Left renal pelvis (tissue), 4 donors: ENCODE measurements around the gene PLCD3. TPM values are rescaled to one million over a fixed set of nuclear protein-coding genes. Genes with fewer than 3 reads are reported as not detected.

Experiments used
- DNase-seq, 4 donors: peaks; one replicate each; pipeline ENCODE4 v3.0.0-alpha.2; 2013; ENCODE audit warnings: low read depth in 4 of 4, low spot score in 3 of 4
- polyA plus RNA-seq, 4 donors: library from polyadenylated mRNA; unstranded; fragments of 120-200 nt; gene quantifications; one replicate each; pipeline ENCODE4 v1.2.1, GENCODE V29; 2013; ENCODE audit not compliant: insufficient read length in 4 of 4

PLCD3 gene
- polyA plus RNA-seq, 4 donors, result 25.8 to 106 (median 30.2) TPM

GRCh38 chr17:45120558-45120957 is 11.8 kb downstream of the PLCD3 start:
- DNase-seq, result no peak

GRCh38 chr17:45119964-45120363 is 12.4 kb downstream of the PLCD3 start:
- DNase-seq, result no peak

- DNase-seq, result no peak
Measured at GRCh38 chr17:45118691-45119090, 13.6 kb downstream of the PLCD3 start.

- no peak for DNase-seq
Measured at GRCh38 chr17:45117848-45118646, 14.3 kb downstream of the PLCD3 start.

GRCh38 chr17:45117334-45117733 is 15.0 kb downstream of the PLCD3 start:
- DNase-seq, result no peak

- DNase-seq, result no peak
Measured at GRCh38 chr17:45116434-45117016, 15.8 kb downstream of the PLCD3 start.

- no peak for DNase-seq
Measured at GRCh38 chr17:45115871-45116270, 16.4 kb downstream of the PLCD3 start.

- DNase-seq, result no peak
Measured at GRCh38 chr17:45115015-45115625, 17.2 kb downstream of the PLCD3 start.

- DNase-seq, result no peak
Measured at GRCh38 chr17:45114117-45114932, 18.0 kb downstream of the PLCD3 start.

GRCh38 chr17:45113424-45113754 is 18.9 kb downstream of the PLCD3 start:
- no peak for DNase-seq

GRCh38 chr17:45112559-45113423 is 19.5 kb downstream of the PLCD3 start:
- DNase-seq, result no peak

GRCh38 chr17:45111850-45112249 is 20.5 kb downstream of the PLCD3 start:
- DNase-seq, result no peak

- DNase-seq, result no peak
Measured at GRCh38 chr17:45110676-45111611, 21.4 kb downstream of the PLCD3 start.

GRCh38 chr17:45108595-45109521 is 23.5 kb downstream of the PLCD3 start:
- DNase-seq, result no peak

- no peak for DNase-seq
Measured at GRCh38 chr17:45108051-45108450, 24.3 kb downstream of the PLCD3 start.

GRCh38 chr17:45107293-45108010 is 24.9 kb downstream of the PLCD3 start:
- DNase-seq, result no peak

- no peak for DNase-seq
Measured at GRCh38 chr17:45106582-45106981, 25.7 kb downstream of the PLCD3 start.
